Pancreas (tissue), 10 donors: ENCODE data around the gene MRPL45. TPM values are rescaled to one million over a fixed set of nuclear protein-coding genes. Genes with fewer than 3 reads are reported as not detected.
"Not testable (repeated sequence)": the region's sequence is repeated elsewhere in the genome, so short reads cannot be mapped to it uniquely, and the experiment has no call there.

ENCODE experiments used
- ATAC-seq, 4 donors: fragments of 200-7000 bp; cut with Tn5 transposase; one replicate each; pipeline versions ENCODE4 v1.8.0 to v1.9.1; 2020; ENCODE audit warnings: mild to moderate bottlenecking in 4 of 4, moderate library complexity in 4 of 4
- DNase-seq, 6 donors: peaks; one replicate each; pipeline ENCODE4 v3.0.0-alpha.2; 2020
- FAIRE-seq: peaks from 2 replicates; lab custom pipeline; 2012; peaks lifted over from hg19 to GRCh38; lab: Jason Lieb, UNC
- H3K27ac ChIP-seq, 4 donors: fragments of 200-600 bp; sonication (generic); 1 replicate in 3 of 4; 2 replicates in 1 of 4; pipeline versions ENCODE4 v1.5.0 to v1.8.0; 2020
- H3K27me3 ChIP-seq, 4 donors: fragments of 200-600 bp; one replicate each; pipeline ENCODE4 v1.8.0; 2021
- H3K36me3 ChIP-seq, 3 donors: fragments of 200-600 bp; sonication (generic) in 1 of 3; one replicate each; pipeline versions ENCODE4 v1.5.0 to v1.8.0; 2020 to 2021
- H3K4me1 ChIP-seq, 3 donors: fragments of 200-600 bp; one replicate each; pipeline ENCODE4 v1.8.0; 2021
- H3K4me3 ChIP-seq, 4 donors: fragments of 200-600 bp; sonication (generic) in 2 of 4; one replicate each; pipeline versions ENCODE4 v1.5.0 to v1.8.0; 2020 to 2021
- H3K9me3 ChIP-seq, 4 donors: fragments of 200-600 bp; one replicate each; pipeline ENCODE4 v1.8.0; 2021
- WGBS, 2 donors: extraction: QIAGEN DNeasy Blood & Tissue Kit; methylation state at CpG; one replicate each; pipeline ENCODE4 v1.1.7; 2013; 5-methylcytosine and 5-hydroxymethylcytosine counted together
- intact Hi-C, 3 donors: fragments of 100-400 bp; cut with DNase I; formaldehyde crosslinking; loops; one replicate each; pipeline versions ENCODE4 v1.11.1 to v1.14.2; 2022
- polyA plus RNA-seq, 2 donors: library from polyadenylated mRNA; stranded (reverse); fragments of 200-250 nt; gene quantifications; one replicate each; pipeline ENCODE4 v1.2.3, GENCODE V29; 2013
- total RNA-seq, 6 donors: library from RNA; stranded (reverse); fragmentation: NEBNext Ultra II Directional in 4 of 6; extraction: Animal tissue kit (Norgen Biotek cat#: 25700) in 4 of 6; gene quantifications; one replicate each; pipeline versions ENCODE4 v1.2.1 to v1.2.4, GENCODE V29; 2021 to 2023
- donor health status: healthy with polysubstance abuse.
- donor health status: DM: no; HTN: no; CAD: no; lungs with moderate emphysema.
- donor health status: DM: no; HTN: no; CAD: no.
- donor health status: control.
- donor health status: control.
- donor health status: Bipolar disorder and iron deficiency.
- donor health status: DM: yes; HTN: yes; CAD: no.
- donor health status: DM: no; HTN: no; CAD: no.
- donor health status: DM: no; HTN: no; CAD: no.
- donor health status: DM: yes; HTN: yes; CAD: no.

Gene MRPL45
- 10 to 100 TPM; 14.1 to 29.1 (median 19.5) TPM for total RNA-seq
- polyA plus RNA-seq = 10 to 100 TPM in 1 of 2 donors, 1 to 10 TPM in 1; 9.2 to 21.1 TPM

DNA sequence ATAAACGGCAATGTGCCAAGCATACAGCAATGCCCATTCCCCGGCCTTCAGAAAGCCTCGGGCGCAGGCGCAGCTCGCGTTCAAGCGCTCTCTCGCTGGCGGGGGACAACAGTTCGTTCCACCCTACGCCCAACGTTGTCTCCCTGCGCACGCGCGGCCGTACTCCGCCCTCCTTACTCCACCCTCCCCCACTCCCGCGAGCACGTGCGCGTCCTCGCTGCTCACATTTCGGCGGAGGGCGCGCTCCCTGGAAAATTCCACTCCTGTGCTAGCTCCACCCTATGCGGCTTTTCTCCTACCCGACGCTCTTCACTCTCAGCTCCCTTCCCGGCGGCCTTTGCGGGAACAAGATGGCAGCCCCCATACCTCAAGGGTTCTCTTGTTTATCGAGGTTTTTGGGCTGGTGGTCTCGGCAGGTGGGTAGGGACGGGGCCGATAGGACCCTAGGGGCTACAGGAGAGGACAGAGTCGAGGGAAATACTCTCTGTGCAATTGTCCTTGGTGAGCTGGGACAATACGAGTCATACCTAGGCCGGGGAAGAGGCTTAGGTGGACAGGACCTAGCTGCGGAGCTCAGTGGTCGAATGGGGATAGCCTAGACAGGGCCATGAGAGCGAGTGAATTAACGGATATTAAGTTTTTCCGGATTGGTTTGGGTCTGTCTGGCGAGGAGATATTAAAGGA is at the start of gene MRPL45:
Gene MRPL45 (plus strand): TSS at position 335 of the 684 bp plus-strand sequence. CDS start 16 bp downstream, at position 351.
- H3K27me3 ChIP-seq, FAIRE-seq, H3K9me3 ChIP-seq, H3K36me3 ChIP-seq, intact Hi-C loops, H3K4me1 ChIP-seq: not testable (repeated sequence)
- 0 to 1% methylated on average over 45 to 48 of the region's 48 CpGs for WGBS, 2 donors
- Histone ChIP-seq H3K4me3 (peak within 1 kb of the TSS; percentile 14 to 49 (median 27)), H3K27ac (peak within 1 kb of the TSS in 2 of 4 donors; percentile 28 to 48)
- DNase-seq (peak; percentile 97 to 100 (median 98)), ATAC-seq (peak; percentile 97 to 99 (median 98))

DNA sequence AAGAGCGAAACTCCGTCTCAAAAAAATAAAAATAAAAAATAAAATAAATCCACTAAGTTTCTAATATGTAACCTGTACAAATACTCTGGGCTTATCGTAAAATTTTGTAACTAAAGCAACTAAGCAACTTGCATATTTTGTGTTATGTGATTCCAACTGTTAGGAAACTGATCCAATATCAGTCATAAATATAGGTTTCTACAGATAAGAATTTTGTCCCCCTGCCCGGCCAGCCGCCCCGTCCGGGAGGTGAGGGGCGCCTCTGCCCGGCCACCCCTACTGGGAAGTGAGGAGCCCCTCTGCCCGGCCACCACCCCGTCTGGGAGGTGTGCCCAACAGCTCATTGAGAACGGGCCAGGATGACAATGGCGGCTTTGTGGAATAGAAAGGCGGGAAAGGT is 43.8 kb upstream of the MRPL45 start:
- H3K27me3 ChIP-seq, H3K36me3 ChIP-seq, ATAC-seq, H3K27ac ChIP-seq, H3K9me3 ChIP-seq, H3K4me3 ChIP-seq, intact Hi-C loops, DNase-seq, H3K4me1 ChIP-seq, FAIRE-seq: not testable (repeated sequence)
- WGBS, 2 donors = 94 to 95% methylated on average over 9 of the region's 14 CpGs

DNA sequence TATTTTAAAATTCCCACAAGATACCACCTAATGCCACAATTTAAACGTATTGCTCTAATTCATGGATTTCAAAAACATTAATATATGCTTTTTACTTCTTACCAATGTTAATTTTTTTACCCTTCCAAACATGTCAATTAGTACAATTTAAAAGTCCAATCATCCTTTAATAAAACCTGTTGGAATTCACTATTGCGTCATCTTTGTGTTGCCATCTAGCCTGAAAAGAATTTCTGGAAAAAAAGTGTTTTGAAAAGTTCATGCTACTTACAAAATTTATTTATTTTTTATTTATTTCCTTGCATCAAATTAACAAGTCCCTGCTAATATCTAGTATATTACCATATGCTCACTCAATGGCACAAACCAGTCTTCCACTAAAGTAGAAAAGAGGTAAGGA is 42.6 kb upstream of the MRPL45 start:
- H3K27ac ChIP-seq, H3K9me3 ChIP-seq, H3K27me3 ChIP-seq, intact Hi-C loops, DNase-seq, FAIRE-seq, H3K4me1 ChIP-seq, H3K36me3 ChIP-seq, ATAC-seq, H3K4me3 ChIP-seq: not testable (repeated sequence)
- 44 to 61% methylated on average over 2 of the region's 2 CpGs for WGBS, 2 donors

GRCh38 chr17:38257013-38257621 is 39.9 kb upstream of the MRPL45 start:
- intact Hi-C loops, H3K27me3 ChIP-seq, H3K9me3 ChIP-seq, H3K4me1 ChIP-seq, H3K36me3 ChIP-seq, FAIRE-seq: not testable (repeated sequence)
- WGBS, 2 donors = 0 to 1% methylated on average over 24 to 49 of the region's 73 CpGs
- DNase-seq = peak; percentile 88 to 94 (median 92)
- peak overlapping the region in 2 of 4 donors; percentile 14 to 38 for H3K4me3 ChIP-seq
- ATAC-seq = peak; percentile 86 to 93 (median 93)
- peak overlapping the region in 2 of 4 donors; percentile 64 to 66 for H3K27ac ChIP-seq

GRCh38 chr17:38265974-38266506 is 30.9 kb upstream of the MRPL45 start:
- H3K9me3 ChIP-seq, intact Hi-C loops, FAIRE-seq, H3K36me3 ChIP-seq, H3K4me3 ChIP-seq, ATAC-seq, H3K27me3 ChIP-seq, H3K4me1 ChIP-seq, DNase-seq, H3K27ac ChIP-seq: not testable (repeated sequence)
- WGBS, 2 donors = 77 to 94% methylated on average over 1 of the region's 1 CpG

GRCh38 chr17:38266571-38266970 is 30.4 kb upstream of the MRPL45 start:
- FAIRE-seq = not testable (repeated sequence)

DNA sequence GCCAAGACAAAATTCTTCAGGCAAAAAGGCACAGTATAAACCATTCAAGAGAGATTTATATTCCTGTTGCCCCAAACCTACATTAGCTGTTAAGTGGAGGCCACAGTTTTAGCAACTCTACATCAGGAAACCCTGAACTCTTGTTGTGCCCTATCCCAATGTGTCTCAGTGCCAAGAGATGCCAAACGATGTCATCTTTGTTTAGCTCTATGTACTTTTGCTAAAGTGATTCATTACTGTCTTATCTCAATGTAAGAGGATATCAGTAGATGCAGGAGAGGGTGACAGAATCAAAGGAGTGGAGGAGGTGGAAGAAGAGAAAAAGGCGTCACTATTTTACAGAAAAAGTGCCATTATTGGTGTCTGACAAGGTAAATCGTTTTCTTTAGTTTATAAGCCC is 28.8 kb upstream of the MRPL45 start:
- not testable (repeated sequence) for FAIRE-seq, H3K27ac ChIP-seq
- WGBS, 2 donors = 39 to 49% methylated on average over 3 of the region's 3 CpGs

More at GRCh38 chr17:38266571-38266970, 30.4 kb upstream of the MRPL45 start:
- 91 to 92% methylated on average over 16 to 17 of the region's 17 CpGs for WGBS, 2 donors
- H3K36me3 ChIP-seq, H3K9me3 ChIP-seq, ATAC-seq, H3K27ac ChIP-seq, H3K27me3 ChIP-seq, H3K4me1 ChIP-seq, H3K4me3 ChIP-seq, intact Hi-C loops, DNase-seq: not testable (repeated sequence)

DNA sequence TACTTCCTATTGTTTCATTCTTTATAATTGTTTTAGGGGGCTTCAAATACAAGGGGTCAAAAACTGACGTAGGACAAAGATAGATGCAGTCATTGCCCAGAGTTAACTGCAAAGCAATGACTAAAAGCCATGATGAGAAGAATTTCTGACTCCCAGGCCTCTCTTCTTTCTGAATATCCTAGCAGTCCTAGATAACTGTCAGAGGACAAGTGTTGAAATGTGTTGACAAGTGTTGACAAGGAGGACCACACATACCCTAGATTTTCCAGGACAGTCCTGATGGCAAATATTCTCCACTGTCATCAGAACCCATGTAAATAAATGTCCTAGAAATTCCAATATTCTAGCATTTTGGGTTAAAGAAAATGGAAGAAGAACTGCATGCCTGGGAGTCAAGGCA is 27.9 kb upstream of the MRPL45 start:
- WGBS, 2 donors = 39 to 66% methylated on average over 1 of the region's 1 CpG
- H3K36me3 ChIP-seq, H3K4me1 ChIP-seq, ATAC-seq, H3K27me3 ChIP-seq, H3K27ac ChIP-seq, FAIRE-seq, H3K4me3 ChIP-seq, intact Hi-C loops, DNase-seq, H3K9me3 ChIP-seq: not testable (repeated sequence)

More for the DNA sequence above, 28.8 kb upstream of the MRPL45 start:
- intact Hi-C loops, H3K27me3 ChIP-seq, ATAC-seq, H3K4me3 ChIP-seq, H3K9me3 ChIP-seq, H3K36me3 ChIP-seq, DNase-seq, H3K4me1 ChIP-seq: not testable (repeated sequence)

DNA sequence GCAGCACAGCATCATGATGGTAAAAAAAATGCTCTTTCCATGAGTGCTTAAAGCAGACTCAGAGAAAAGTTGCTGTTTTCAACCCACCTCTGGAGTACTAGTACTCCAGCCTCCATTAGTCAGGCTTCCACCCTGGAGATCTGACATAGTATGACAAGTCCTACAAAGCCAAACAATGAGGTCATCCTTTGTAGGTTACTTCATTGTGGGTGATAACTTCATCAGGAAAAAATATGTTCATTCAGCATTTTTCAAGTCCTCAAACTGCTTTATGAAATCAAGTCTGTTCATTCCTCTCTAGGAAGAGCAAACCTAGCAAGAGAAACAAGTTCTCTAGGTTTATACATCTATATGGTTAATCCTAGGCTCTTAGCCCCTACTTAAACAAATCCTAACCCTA is 27.4 kb upstream of the MRPL45 start:
- intact Hi-C loops, H3K27me3 ChIP-seq, H3K9me3 ChIP-seq, DNase-seq, H3K4me3 ChIP-seq, H3K4me1 ChIP-seq, FAIRE-seq, H3K36me3 ChIP-seq, H3K27ac ChIP-seq: not testable (repeated sequence)
- peak in 2 of 4 donors; percentile 53 to 70 for ATAC-seq

DNA sequence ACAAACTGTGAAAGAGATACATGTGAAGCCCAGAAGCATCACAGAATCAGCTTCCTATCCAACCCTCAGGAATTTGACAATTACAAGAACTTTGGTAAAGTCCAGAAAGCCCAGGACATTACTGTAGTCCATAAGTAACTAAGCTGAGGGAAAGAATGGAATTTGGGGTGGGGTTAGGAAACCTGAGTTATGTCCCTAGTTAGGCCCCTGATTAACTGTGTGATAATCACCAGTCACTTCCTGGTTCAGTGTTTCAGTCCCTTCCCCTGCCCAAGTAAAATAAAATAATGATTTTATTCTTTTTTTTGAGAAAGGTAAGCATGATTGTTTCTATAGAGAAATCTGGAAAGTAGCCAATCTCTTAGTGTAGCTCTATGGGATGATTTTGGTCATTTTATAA is 11.0 kb upstream of the MRPL45 start:
- FAIRE-seq, H3K4me3 ChIP-seq, intact Hi-C loops, H3K9me3 ChIP-seq, H3K4me1 ChIP-seq, H3K27ac ChIP-seq, H3K36me3 ChIP-seq, H3K27me3 ChIP-seq, DNase-seq: not testable (repeated sequence)
- ATAC-seq = peak in 2 of 4 donors; percentile 54 to 61

- H3K36me3 ChIP-seq, FAIRE-seq, H3K4me1 ChIP-seq, H3K27me3 ChIP-seq, H3K4me3 ChIP-seq, H3K9me3 ChIP-seq, intact Hi-C loops: not testable (repeated sequence)
- peak in 2 of 6 donors; percentile 6 to 59 for DNase-seq
- 44 to 60% methylated on average over 8 of the region's 11 CpGs for WGBS, 2 donors
- peak; percentile 50 to 91 (median 82) for ATAC-seq
- peak overlapping the region in 1 of 4 donors; percentile 8 for H3K27ac ChIP-seq
Observed at GRCh38 chr17:38286501-38287091, 10.4 kb upstream of the MRPL45 start.
